Right cardiac atrium (tissue), 5 donors: Measurements from ENCODE around the gene GRIK2. TPM values are rescaled to one million over a fixed set of nuclear protein-coding genes. Genes with fewer than 3 reads are reported as not detected.

ENCODE experiments used
- ATAC-seq, 2 donors: fragments of 200-7000 bp; cut with Tn5 transposase; one replicate each; pipeline versions ENCODE4 v1.8.0 to v1.9.1; 2020; ENCODE audit warnings: moderate library complexity in 2 of 2, mild to moderate bottlenecking in 1 of 2
- DNase-seq, 3 donors: peaks; one replicate each; pipeline ENCODE4 v3.0.0-alpha.2; 2020
- H3K27ac ChIP-seq: one replicate; pipeline ENCODE4 v1.5.1; 2013; ENCODE audit warnings: mild to moderate bottlenecking, low read length, control low read depth, moderate library complexity
- H3K27me3 ChIP-seq: one replicate; pipeline ENCODE4 v1.6.1; 2013; ENCODE audit not compliant: control insufficient read depth, insufficient read depth
- H3K4me1 ChIP-seq: one replicate; pipeline ENCODE4 v1.6.1; 2013; ENCODE audit warnings: low read length; ENCODE audit not compliant: control insufficient read depth, insufficient read depth
- H3K4me3 ChIP-seq: one replicate; pipeline ENCODE4 v1.5.1; 2013; ENCODE audit warnings: low read length, control low read depth
- H3K9me3 ChIP-seq: one replicate; pipeline ENCODE4 v1.6.1; 2013; ENCODE audit warnings: low read length; ENCODE audit not compliant: control insufficient read depth
- WGBS: extraction: QIAGEN DNeasy Blood & Tissue Kit; methylation state at CpG from one replicate; pipeline ENCODE4 v1.1.7; 2013; 5-methylcytosine and 5-hydroxymethylcytosine counted together
- intact Hi-C, 4 donors: fragments of 100-400 bp; cut with DNase I; formaldehyde crosslinking; loops; one replicate each; pipeline versions ENCODE4 v1.11.0 to v1.14.0; 2022 to 2023
- polyA plus RNA-seq: library from polyadenylated mRNA; stranded (reverse); fragments of 200-250 nt; gene quantifications from one replicate; pipeline ENCODE4 v1.2.3, GENCODE V29; 2013
- total RNA-seq, 4 donors: library from RNA; stranded (reverse); fragmentation: NEBNext Ultra II Directional; extraction: Animal tissue kit (Norgen Biotek cat#: 25700); gene quantifications; one replicate each; pipeline ENCODE4 v1.2.1, GENCODE V29; 2021
- donor health status: healthy with polysubstance abuse.
- donor health status: DM: no; HTN: yes; CAD: no.
- donor health status: DM: no; HTN: no; CAD: no.
- donor health status: DM: no; HTN: yes; CAD: no; lungs with severe emphysema.
- donor health status: DM: yes; HTN: yes; CAD: no.

GRIK2 gene
- total and polyA plus RNA-seq, 5 donors: 7.6 to 26.7 (median 15.2) TPM

- no peak for ATAC-seq
These were observed 437.1 kb downstream of the GRIK2 start for GRCh38 chr6:101830501-101831031.

GRCh38 chr6:101832371-101832770 is 438.9 kb downstream of the GRIK2 start:
- peak; percentile 14 to 68 (median 61) for DNase-seq
- 37% methylated on average over 2 of the region's 2 CpGs for WGBS

More at GRCh38 chr6:101830501-101831031, 437.1 kb downstream of the GRIK2 start:
- Histone ChIP-seq H3K27ac (no peak overlapping the region), H3K9me3 (no peaks in the 10 kb centered on the region), H3K27me3 (no peaks in the 10 kb centered on the region), H3K4me3 (no peak overlapping the region), H3K4me1 (no peaks in the 10 kb centered on the region)
- intact Hi-C loops: no loop called here
- no peak for DNase-seq

DNA sequence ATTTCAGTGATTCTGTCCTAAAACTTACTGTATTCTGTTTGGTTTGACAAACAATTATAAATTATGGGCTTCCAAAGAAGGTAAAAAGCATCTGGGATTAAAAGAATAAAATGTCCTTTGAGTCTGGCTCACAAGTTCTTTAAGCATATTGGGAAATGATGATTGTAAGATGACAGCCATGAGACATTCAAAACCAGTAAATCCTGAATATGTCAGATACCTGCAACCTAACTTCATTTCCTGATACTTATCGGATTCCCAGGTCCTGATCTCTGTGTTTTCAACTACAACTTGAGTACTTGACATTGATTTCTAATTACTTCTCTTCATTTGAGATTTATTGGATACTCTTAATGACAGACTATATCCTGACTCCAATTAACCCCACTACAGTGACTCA is 446.6 kb downstream of the GRIK2 start:
- Histone ChIP-seq H3K4me1 (no peaks in the 10 kb centered on the region), H3K9me3 (no peaks in the 10 kb centered on the region), H3K27ac (no peak overlapping the region), H3K27me3 (no peaks in the 10 kb centered on the region), H3K4me3 (no peak overlapping the region)
- intact Hi-C loops: no loop called here
- ATAC-seq (no peak), DNase-seq (no peak)
- WGBS: 76% methylated on average over 1 of the region's 1 CpG

More at GRCh38 chr6:101832371-101832770, 438.9 kb downstream of the GRIK2 start:
- intact Hi-C loops: no loop called here
- Histone ChIP-seq H3K4me1 (no peaks in the 10 kb centered on the region), H3K9me3 (no peaks in the 10 kb centered on the region), H3K27ac (no peak overlapping the region), H3K27me3 (no peaks in the 10 kb centered on the region), H3K4me3 (no peak overlapping the region)
- ATAC-seq: peak in 1 of 2 donors; percentile 63

DNA sequence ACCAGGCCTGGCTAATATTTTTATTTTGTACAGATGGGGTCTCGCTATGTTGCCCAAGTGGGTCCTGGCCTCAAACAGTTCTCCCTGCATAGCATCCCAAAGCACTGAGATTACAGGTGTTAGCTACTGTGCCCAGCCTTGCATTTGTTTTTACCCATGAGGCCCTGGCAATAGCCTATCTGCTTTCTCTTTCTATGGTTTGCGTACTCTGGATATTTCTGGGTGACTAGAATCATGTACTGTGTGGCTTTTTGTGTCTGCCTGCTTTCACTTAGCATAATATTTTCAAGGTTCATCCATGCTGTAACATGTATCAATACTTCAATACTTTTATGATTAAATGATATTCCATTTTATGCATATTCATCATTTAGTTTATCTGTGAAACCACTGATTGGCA is 451.7 kb downstream of the GRIK2 start:
- Histone ChIP-seq H3K4me1 (no peaks in the 10 kb centered on the region), H3K4me3 (no peak overlapping the region), H3K27ac (no peak overlapping the region), H3K9me3 (no peaks in the 10 kb centered on the region), H3K27me3 (no peaks in the 10 kb centered on the region)
- WGBS: 0% methylated on average over 2 of the region's 2 CpGs
- no peak for DNase-seq
- ATAC-seq: no peak
- intact Hi-C loops: no loop called here

- DNase-seq: no peak
- Histone ChIP-seq H3K9me3 (no peaks in the 10 kb centered on the region), H3K4me3 (no peak overlapping the region), H3K27ac (no peak overlapping the region), H3K4me1 (no peaks in the 10 kb centered on the region), H3K27me3 (no peaks in the 10 kb centered on the region)
- 59% methylated on average over 1 of the region's 1 CpG for WGBS
- intact Hi-C loops: no loop called here
- no peak for ATAC-seq
These were observed 452.1 kb downstream of the GRIK2 start for GRCh38 chr6:101845621-101846020.

GRCh38 chr6:101847690-101848089 is 454.2 kb downstream of the GRIK2 start:
- Histone ChIP-seq H3K27me3 (no peaks in the 10 kb centered on the region), H3K9me3 (no peaks in the 10 kb centered on the region), H3K27ac (no peak overlapping the region), H3K4me1 (no peaks in the 10 kb centered on the region), H3K4me3 (no peak overlapping the region)
- 41% methylated on average over 3 of the region's 3 CpGs for WGBS
- DNase-seq: no peak
- ATAC-seq: no peak
- intact Hi-C loops: no loop called here

DNA sequence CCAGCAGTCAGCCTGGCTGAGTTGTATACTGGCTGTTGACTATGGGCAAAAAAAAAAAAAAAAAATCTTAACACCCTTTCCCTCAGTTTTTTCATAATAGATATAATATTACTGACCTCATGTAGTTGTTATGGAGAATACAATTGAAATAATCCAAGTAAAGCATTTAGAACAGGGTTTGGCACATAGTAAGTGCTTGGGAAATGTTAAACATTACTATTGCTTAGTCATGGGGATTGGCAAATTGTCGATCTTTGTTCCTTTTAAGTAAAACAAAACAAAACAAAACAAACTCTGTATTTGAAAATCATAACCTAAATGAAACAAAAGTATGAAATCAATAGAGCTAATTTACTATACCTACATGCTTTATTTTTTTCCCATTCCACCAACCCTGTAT is 458.4 kb downstream of the GRIK2 start:
- no peaks in the 10 kb centered on the region for H3K4me1 ChIP-seq
- 56% methylated on average over 1 of the region's 1 CpG for WGBS
- no peak overlapping the region for H3K27ac ChIP-seq

GRCh38 chr6:101853231-101854085 is 459.9 kb downstream of the GRIK2 start:
- Histone ChIP-seq H3K27ac (no peak overlapping the region), H3K4me1 (no peaks in the 10 kb centered on the region), H3K4me3 (no peak overlapping the region), H3K27me3 (no peaks in the 10 kb centered on the region), H3K9me3 (no peaks in the 10 kb centered on the region)
- intact Hi-C loops: no loop called here
- WGBS: 59% methylated on average over 3 of the region's 3 CpGs
- DNase-seq (no peak), ATAC-seq (no peak)

More for the DNA sequence above, 458.4 kb downstream of the GRIK2 start:
- no peaks in the 10 kb centered on the region for H3K27me3 ChIP-seq
- DNase-seq (no peak), ATAC-seq (no peak)
- no peak overlapping the region for H3K4me3 ChIP-seq
- no peaks in the 10 kb centered on the region for H3K9me3 ChIP-seq
- intact Hi-C loops: no loop called here

- intact Hi-C loops: no loop called here
- Histone ChIP-seq H3K27ac (no peak overlapping the region), H3K27me3 (no peaks in the 10 kb centered on the region), H3K9me3 (no peaks in the 10 kb centered on the region), H3K4me1 (no peaks in the 10 kb centered on the region), H3K4me3 (no peak overlapping the region)
- DNase-seq (no peak), ATAC-seq (no peak)
These were observed 482.9 kb downstream of the GRIK2 start for GRCh38 chr6:101876431-101876830.

DNA sequence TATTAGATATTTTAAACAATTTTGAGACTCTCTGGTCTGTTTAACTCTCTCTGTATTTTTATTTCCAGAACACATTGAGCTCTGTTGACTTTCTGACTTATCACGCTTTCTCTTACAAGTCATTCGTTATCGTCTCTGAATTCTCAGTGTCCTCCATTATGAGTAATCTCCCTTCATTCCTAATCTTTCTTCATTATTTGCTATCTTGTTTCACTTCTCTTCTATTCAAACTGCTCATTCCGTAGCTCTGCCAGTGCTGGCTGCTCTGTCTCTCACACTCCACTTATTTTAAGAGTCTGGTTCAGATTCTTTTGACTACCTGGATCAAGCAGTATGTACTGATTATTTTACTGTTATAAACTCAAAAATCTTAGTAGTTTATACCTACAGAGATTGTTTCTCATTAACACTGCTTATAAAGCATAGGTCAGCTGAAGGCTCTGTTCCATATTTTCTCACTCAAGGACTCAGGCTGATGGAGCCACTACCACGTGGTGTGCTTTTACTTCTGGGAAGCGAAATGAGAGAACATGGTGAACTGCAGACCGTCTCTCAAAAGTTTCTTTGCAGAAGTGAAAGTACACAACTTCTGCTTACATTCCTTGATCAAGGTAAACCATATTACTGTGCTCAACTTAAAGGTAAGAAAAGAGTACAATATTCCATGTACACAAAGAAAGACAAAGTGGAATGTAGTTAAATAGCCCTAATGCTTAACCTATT is 485.2 kb downstream of the GRIK2 start:
- no peaks in the 10 kb centered on the region for H3K4me1 ChIP-seq
- ATAC-seq (peak in 1 of 2 donors; percentile 31), DNase-seq (no peak)
- H3K27ac ChIP-seq: no peak overlapping the region
- H3K9me3 ChIP-seq: no peaks in the 10 kb centered on the region
- no peak overlapping the region for H3K4me3 ChIP-seq
- H3K27me3 ChIP-seq: no peaks in the 10 kb centered on the region
- intact Hi-C loops: no loop called here
- WGBS: 34% methylated on average over 7 of the region's 7 CpGs

- intact Hi-C loops: no loop called here
- DNase-seq: no peak
- H3K4me1 ChIP-seq: no peaks in the 10 kb centered on the region
- no peak for ATAC-seq
- H3K27me3 ChIP-seq: no peaks in the 10 kb centered on the region
- H3K9me3 ChIP-seq: no peaks in the 10 kb centered on the region
- 67% methylated on average over 4 of the region's 4 CpGs for WGBS
- H3K27ac ChIP-seq: no peak overlapping the region
- H3K4me3 ChIP-seq: no peak overlapping the region
These were observed 486.3 kb downstream of the GRIK2 start for GRCh38 chr6:101879782-101880181.
